ENCODE measurements around the gene LPP.

Gene LPP

DNA sequence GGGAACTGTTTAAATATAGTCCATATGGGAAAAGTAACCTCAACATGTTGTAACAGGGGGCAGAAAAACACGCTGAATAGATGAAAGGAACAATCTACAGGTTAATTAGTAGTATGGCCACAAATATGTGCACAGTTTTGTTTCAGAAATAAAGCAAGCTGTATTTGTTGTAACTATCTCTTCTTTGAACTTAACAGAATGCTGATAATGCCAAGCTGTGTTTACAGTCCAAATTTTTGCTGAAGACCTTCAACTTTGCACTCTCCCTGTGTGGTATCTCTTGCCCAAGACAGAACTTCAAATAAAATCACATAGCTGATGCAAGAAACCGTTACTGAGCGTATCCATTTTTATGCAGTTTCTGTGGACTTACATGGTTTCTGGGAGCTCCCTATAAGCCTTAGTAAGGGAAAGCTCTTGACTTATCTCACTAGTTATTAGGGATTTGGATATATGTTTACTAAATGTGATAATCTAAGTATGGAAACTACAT lies 592.4 kb downstream of the LPP start:
- FAIRE-seq, result no peak
- no peak for DNase-seq (ENCODE audit: insufficient read length)
- no peak for TF ChIP-seq POLR2A (IDR thresholded peaks at IDR 0.05; ENCODE audit: low read depth, low read length)
- TF ChIP-seq POLR2AphosphoS5 (IDR thresholded peaks at IDR 0.05; ENCODE audit: low read depth, low read length), result no peak
- TF ChIP-seq TAF1 (IDR thresholded peaks at IDR 0.05; ENCODE audit: borderline replicate concordance, low read depth, low read length), result no peak

DNA sequence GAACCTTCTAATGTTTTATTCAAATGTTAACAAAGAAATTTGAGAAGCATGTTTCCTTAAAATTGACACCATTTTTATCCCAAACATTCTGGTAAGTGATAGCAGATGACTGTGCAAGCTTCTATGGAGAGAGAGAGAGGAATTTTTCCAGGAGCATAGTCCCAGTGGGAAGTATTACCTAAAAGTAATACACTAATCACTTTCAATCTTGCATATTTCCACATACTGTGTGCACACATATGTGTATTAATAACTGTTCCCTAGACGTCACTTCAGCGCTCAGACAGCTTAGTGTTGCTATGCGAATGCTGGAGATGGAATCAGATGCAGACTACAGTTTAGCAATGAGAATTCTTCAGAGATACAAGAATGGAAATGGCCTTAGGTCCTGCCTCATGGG lies 593.5 kb downstream of the LPP start:
- DNase-seq (ENCODE audit: insufficient read length) (no peak), FAIRE-seq (no peak)
- TF ChIP-seq TAF1 (IDR thresholded peaks at IDR 0.05; ENCODE audit: borderline replicate concordance, low read depth, low read length), result no peak
- TF ChIP-seq POLR2AphosphoS5 (IDR thresholded peaks at IDR 0.05; ENCODE audit: low read depth, low read length), result no peak
- TF ChIP-seq POLR2A (IDR thresholded peaks at IDR 0.05; ENCODE audit: low read depth, low read length), result no peak

DNA sequence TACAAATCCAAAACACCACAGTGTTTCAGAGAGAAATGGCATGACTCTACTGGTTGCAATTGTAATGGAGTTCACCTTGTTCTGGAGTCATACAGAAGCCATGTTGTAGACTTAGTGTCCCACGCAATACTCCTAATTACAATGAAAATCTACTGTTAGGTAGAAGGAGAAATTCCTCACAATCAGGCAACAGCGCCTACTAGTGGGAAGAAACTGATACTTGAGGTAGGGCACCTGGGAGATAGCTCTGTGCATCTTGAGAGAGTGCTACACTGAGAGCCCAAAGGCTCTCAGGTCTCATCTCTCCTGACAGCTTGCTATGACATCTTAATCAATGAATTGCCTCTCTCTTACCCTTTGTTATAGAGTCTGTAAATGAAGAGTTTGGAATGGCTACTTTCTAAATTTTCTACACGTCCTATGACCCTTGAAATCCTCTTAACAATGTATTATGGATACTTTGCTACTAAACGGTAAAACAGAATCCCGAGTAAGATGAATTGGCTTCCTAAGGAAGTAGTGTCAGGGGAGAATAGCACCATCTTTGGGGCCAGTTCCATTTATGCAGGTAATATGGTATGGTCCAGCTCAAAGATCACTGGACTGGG lies 595.2 kb downstream of the LPP start:
- TF ChIP-seq TAF1 (IDR thresholded peaks at IDR 0.05; ENCODE audit: borderline replicate concordance, low read depth, low read length), result no peak
- TF ChIP-seq POLR2AphosphoS5 (IDR thresholded peaks at IDR 0.05; ENCODE audit: low read depth, low read length), result no peak
- no peak for TF ChIP-seq POLR2A (IDR thresholded peaks at IDR 0.05; ENCODE audit: low read depth, low read length)
- peak; percentile 14 for FAIRE-seq
- no peak for DNase-seq (ENCODE audit: insufficient read length)

DNA sequence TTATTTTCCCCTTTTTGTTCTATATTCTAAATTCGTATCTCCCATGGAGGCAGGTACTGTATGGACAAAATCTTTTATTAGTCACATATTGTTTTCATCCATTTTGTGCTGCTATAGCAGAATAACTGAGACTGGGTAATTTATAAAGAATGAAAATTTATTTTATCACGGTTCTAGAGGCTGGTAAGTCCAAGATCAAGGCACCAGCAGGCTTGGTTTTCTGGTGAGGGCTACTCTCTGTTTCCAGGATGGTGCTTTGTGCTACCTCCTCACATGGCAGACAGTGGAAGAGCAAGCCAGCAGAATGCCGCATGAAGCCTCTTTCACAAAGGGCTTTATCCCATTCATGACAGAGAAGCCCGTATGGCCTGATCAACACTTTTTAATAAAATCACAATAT lies 595.9 kb downstream of the LPP start:
- DNase-seq (ENCODE audit: insufficient read length) (no peak), FAIRE-seq (no peak)
- TF ChIP-seq POLR2A (IDR thresholded peaks at IDR 0.05; ENCODE audit: low read depth, low read length), result no peak

DNA sequence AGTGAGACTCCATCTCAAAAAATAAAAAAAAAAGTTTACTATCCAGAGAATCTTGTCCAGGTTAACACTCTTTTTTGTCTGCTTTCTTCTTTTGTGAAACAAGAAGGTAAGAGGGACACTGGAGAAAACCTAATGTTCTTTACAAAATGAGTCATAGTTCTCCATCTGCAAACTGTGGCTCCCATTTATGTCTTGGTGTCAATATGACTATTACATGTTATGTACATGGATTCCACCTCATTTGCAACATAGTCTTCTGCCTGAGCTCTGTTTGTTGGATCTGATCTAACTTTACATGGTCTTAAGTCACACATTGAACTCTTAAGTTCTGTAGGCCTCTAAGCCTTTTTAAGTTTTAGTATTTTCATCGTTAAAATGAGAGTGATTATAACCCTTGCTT lies 596.7 kb downstream of the LPP start:
- DNase-seq (ENCODE audit: insufficient read length) (no peak), FAIRE-seq (no peak)

DNA sequence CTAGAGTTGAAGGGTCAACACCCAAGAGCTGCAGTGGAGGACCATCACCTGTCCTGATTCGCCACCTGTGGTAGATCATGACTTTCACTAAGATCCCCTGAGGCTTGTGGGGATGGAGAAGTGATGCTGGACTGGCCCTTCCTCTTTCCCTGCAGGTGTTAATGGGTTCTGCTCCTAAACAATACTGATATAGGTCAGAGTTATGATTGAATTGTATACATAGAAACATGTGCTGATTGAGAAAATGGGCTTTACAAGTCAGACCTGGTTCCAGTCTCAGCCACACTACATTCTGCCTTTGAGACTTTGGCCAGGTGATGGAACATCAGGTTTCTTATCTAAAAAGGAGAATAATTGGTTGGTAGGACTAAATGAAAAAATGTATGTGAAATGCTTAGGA lies 598.9 kb downstream of the LPP start:
- DNase-seq (ENCODE audit: insufficient read length), result no peak
- TF ChIP-seq POLR2A (IDR thresholded peaks at IDR 0.05; ENCODE audit: low read depth, low read length), result no peak
- TF ChIP-seq TAF1 (IDR thresholded peaks at IDR 0.05; ENCODE audit: borderline replicate concordance, low read depth, low read length), result no peak
- TF ChIP-seq POLR2AphosphoS5 (IDR thresholded peaks at IDR 0.05; ENCODE audit: low read depth, low read length), result no peak
- FAIRE-seq, result peak; percentile 27

More for the DNA sequence above, 596.7 kb downstream of the LPP start:
- TF ChIP-seq POLR2AphosphoS5 (IDR thresholded peaks at IDR 0.05; ENCODE audit: low read depth, low read length) (no peak), TAF1 (IDR thresholded peaks at IDR 0.05; ENCODE audit: borderline replicate concordance, low read depth, low read length) (no peak), POLR2A (IDR thresholded peaks at IDR 0.05; ENCODE audit: low read depth, low read length) (no peak)

DNA sequence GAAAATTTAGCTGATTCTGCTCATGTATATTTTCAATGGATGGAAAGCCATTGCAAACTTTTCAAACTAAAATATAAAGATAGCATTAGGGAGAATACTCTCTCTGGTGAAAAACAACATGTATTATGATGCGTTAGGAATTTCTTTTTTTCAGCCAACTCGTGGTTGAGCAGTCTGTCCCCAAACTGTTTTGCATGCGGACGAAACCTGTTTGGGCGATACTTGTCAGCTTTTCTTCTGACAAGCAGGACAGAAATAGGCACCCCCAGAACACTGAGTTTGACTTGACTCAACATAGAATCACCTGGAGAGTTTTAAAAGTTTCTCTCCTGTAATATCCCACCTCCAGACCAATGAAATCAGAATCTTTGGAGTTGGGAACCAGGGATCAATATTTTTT lies 600.3 kb downstream of the LPP start:
- FAIRE-seq (no peak), DNase-seq (ENCODE audit: insufficient read length) (no peak)
- TF ChIP-seq TAF1 (IDR thresholded peaks at IDR 0.05; ENCODE audit: borderline replicate concordance, low read depth, low read length) (no peak), POLR2AphosphoS5 (IDR thresholded peaks at IDR 0.05; ENCODE audit: low read depth, low read length) (no peak), POLR2A (IDR thresholded peaks at IDR 0.05; ENCODE audit: low read depth, low read length) (no peak)

DNA sequence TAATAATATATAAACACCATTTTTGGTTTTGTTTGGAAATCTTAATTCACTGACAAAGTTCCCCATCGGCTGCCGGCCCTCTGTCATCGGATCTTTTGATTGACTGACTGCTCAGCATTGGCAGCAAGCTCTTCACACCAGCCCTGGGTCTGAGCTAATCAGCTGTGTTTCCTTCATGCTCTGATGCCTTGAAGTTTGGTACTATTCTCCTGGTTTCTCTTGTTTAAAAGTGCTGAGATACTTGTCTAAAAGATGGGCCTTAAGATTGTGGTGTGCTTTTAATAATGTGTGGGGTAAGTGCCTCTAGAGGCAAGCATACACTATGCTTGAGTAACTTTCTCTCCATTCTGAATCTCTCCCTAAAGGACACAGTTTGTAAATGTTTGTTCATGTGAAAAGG lies 602.3 kb downstream of the LPP start:
- TF ChIP-seq POLR2A (IDR thresholded peaks at IDR 0.05; ENCODE audit: low read depth, low read length) (no peak), TAF1 (IDR thresholded peaks at IDR 0.05; ENCODE audit: borderline replicate concordance, low read depth, low read length) (no peak), POLR2AphosphoS5 (IDR thresholded peaks at IDR 0.05; ENCODE audit: low read depth, low read length) (no peak)
- FAIRE-seq (no peak), DNase-seq (ENCODE audit: insufficient read length) (no peak)

DNA sequence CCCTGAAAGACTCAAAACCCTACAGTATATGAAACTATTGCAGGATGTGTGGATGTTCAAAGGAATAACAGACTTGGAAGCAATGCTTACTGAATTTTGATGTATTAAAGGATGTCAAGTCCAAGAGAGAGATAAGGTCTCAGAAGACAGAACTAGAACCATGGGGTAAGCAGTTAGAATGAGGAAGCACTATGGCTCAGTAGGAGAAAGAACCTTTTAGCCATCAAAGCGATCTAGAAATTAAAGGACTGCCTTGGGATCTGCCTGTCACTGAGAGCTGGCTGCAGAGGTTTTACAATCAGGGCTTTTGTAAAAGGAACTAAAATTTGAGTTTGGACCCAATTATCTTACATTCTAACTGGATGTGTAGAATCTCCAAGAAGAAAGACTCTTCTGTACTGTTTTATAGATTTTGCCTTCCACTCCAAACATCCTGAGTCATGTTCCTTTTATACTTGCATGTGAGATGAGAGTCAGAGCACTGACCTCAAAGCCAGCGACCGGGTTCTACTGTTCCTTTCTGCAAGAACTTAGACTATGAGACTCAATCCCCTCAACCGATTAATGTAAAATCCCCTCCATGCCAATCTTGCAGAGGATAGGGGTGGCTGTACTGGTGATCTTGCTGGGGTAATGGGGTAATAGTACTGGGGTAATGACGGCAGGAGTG lies 605.5 kb downstream of the LPP start:
- TF ChIP-seq TAF1 (IDR thresholded peaks at IDR 0.05; ENCODE audit: borderline replicate concordance, low read depth, low read length), result no peak
- no peak for TF ChIP-seq POLR2AphosphoS5 (IDR thresholded peaks at IDR 0.05; ENCODE audit: low read depth, low read length)
- no peak for TF ChIP-seq POLR2A (IDR thresholded peaks at IDR 0.05; ENCODE audit: low read depth, low read length)
- FAIRE-seq (no peak), DNase-seq (ENCODE audit: insufficient read length) (no peak)

DNA sequence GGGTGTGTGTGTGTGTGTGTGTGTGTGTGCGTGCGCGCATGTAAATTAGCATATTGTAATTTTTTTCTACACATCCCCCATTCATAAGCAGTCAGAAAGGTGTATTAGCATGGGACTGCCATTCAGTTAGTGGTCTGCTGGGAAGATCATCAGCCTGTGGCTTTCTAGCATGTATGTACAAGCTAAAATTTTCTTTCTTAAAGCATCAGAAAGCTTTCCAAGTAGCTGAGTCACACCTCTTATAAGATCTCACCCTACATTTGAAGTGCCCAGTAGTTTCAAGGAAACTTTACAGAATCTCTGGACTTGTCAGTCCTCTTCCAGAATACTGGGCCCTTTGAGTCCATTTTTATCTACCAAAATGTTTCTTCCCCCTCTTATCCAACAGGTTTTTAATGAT lies 606.5 kb downstream of the LPP start:
- TF ChIP-seq POLR2AphosphoS5 (IDR thresholded peaks at IDR 0.05; ENCODE audit: low read depth, low read length) (no peak), POLR2A (IDR thresholded peaks at IDR 0.05; ENCODE audit: low read depth, low read length) (no peak), TAF1 (IDR thresholded peaks at IDR 0.05; ENCODE audit: borderline replicate concordance, low read depth, low read length) (no peak)
- DNase-seq (ENCODE audit: insufficient read length) (no peak), FAIRE-seq (no peak)

DNA sequence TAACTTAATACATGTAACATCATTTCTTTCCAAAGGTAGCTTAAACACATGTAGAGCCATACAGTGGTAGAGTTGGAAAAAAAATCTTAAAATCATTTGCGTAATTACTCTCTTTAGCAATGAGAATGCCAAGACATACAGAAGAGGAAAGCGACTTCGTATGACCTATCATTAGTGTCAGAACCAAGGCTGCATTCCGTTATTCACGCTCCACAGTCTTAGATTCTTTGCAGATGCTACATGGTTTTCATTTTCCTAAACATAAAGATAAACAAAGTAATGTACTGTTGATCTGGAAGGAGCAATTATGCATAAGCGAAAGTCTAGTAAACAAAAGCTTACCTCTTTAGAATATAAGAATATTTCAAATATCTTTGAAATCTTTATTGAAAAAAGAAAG lies 607.5 kb downstream of the LPP start:
- TF ChIP-seq POLR2A (IDR thresholded peaks at IDR 0.05; ENCODE audit: low read depth, low read length), result no peak
- TF ChIP-seq TAF1 (IDR thresholded peaks at IDR 0.05; ENCODE audit: borderline replicate concordance, low read depth, low read length), result no peak
- TF ChIP-seq POLR2AphosphoS5 (IDR thresholded peaks at IDR 0.05; ENCODE audit: low read depth, low read length), result no peak
- FAIRE-seq (no peak), DNase-seq (ENCODE audit: insufficient read length) (no peak)

DNA sequence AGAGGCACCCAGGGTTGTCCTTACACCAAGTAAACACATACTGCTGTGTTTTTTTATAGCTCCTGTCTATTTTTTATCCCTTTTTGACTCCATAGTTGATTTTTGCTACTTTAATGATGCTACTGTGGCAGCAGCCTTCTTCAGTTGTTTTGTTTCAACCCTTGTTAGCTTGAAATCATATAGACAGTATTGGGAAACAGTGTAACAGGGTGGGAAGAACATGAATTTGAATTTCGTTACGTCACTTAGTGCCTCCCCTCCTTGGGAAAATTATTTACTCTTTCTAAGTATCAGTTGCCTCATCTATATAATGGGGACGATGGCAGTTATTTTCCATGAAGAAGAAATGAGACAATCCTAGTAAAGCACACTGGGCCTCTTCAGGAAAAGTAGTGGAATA lies 608.0 kb downstream of the LPP start:
- DNase-seq (ENCODE audit: insufficient read length) (no peak), FAIRE-seq (no peak)
- TF ChIP-seq POLR2A (IDR thresholded peaks at IDR 0.05; ENCODE audit: low read depth, low read length), result no peak
- no peak for TF ChIP-seq POLR2AphosphoS5 (IDR thresholded peaks at IDR 0.05; ENCODE audit: low read depth, low read length)
- TF ChIP-seq TAF1 (IDR thresholded peaks at IDR 0.05; ENCODE audit: borderline replicate concordance, low read depth, low read length), result no peak
